DMS53 (cell line): Measurements from ENCODE around the gene TXNRD2.
"Not testable (repeated sequence)": the region's sequence is repeated elsewhere in the genome, so short reads cannot be mapped to it uniquely, and the experiment has no call there.

Experiments used
- DNase-seq: peaks from one replicate; lab custom pipeline; 2025; lab: John Stamatoyannopoulos, UW

The TXNRD2 gene

DNA sequence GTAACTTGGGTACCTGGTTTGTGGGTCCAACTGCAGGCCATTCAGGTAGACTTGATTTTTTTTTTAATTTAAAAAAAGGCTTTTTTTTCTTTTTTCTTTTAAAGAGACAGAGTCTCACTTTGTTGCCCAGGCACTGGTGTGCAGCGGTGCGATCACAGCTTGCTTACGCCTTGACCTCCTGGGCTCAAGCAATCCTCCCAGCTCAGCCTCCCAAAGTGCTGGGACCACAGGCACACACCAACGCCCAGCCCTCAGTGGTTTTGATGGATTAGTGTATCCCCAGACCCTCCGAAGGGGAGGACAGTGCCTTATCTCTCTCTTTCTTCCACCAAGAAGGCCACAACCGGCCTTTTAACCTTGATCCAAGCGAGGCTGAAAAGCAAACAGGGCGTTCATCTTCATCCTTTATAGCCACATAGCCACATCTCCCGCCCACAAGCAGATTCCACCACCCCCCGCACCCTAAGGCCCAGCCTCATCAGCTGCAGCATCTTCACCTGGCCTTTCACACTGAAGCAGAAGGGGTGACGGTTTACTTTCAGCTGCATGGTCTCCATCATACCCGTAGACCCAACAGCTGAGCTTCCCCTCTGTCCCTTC lies 17.6 kb downstream of the TXNRD2 start:
- no peak for DNase-seq

DNA sequence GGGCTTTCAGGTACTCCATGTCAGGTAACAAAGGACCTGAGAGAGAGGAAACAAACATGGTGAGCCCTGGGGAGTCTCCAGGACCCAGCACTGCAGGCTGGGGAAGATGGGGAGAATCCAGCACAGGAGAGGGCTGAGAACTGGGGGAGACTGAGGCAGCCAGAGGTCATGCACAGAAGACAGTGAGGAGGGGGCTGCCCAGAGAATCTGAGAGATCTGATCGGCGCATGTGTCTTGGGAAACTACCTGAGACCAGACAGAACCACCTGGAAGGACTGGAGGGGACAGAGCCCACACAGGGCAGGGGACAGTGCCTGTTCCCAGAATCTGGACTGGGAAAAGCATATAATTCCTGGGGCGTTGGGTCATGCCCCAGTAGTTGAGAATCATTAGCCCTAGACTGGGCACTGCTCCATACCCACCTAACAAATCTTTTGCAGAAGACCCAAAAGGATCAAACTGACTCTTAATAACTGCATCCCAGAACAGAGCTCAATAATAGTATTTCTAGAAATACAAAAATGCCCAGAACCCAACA lies 20.0 kb downstream of the TXNRD2 start:
- no peak for DNase-seq

DNA sequence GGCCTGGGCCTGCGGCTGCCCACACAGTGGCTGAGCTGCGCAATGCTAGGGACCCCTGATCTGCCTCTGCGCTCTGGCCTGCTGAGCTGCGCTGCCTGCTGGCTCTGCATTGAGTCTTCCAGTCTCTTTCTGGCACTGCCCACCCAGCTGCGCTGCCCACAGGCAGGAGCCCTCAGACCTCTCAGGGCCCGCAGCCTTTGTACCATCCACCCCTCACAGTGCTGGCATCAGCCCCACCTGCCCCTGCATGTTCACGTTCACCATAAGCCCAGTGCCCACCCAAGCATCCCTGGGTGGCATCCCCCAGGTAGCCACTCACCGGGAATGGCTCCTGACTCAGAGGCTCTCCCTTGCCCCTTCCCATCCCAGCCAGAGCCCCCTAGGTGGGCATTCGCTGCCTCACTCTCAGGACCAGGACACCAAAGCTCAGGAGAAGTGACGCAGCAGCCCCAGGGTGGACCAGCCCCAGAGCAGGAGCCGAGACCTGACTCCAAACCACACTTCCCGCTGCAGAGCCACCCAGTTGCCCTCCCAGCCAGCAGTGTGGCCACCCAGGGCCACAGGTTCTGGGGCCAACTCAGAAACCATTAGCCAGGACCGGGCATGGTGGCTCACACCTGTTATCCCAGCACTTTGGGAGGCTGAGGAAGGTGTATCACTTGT lies 21.8 kb downstream of the TXNRD2 start:
- no peak for DNase-seq

DNA sequence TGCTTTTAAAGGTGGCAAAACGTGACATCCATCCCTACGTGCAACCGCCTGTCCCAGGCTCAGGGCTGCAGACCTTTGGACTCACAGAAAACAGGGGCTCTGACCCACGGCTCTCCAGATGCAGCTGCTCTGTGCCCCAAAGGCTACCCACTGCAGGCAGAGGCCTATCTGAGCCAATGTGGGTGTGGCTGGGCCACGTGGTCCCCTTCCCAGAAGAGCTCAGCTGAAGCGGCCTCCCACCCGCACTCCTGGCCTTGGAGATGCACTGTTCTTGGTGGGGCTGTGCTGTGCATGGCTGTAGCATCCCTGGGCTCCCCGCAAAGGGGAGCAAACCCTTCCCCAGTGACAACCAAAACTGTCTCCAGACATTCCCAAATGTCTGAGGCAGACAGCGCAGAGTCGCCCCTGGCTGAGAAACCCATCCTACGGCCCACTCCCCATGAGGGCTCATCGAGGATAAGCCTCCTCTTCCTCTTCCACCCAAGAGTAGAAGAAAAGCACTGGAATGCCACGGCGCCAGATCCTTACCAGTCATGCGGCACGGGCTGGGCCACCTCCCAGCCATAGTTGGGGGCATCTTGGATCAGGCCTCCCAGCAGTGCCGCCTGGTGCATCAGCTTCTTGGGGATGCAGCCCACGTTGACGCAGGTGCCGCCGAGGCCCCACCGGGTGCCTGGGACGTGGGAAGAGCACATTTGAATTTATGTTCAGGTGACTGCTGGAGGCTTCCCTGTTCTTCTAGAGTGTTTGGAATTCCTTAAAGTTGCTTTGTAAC lies 23.1 kb downstream of the TXNRD2 start:
- DNase-seq: no peak

DNA sequence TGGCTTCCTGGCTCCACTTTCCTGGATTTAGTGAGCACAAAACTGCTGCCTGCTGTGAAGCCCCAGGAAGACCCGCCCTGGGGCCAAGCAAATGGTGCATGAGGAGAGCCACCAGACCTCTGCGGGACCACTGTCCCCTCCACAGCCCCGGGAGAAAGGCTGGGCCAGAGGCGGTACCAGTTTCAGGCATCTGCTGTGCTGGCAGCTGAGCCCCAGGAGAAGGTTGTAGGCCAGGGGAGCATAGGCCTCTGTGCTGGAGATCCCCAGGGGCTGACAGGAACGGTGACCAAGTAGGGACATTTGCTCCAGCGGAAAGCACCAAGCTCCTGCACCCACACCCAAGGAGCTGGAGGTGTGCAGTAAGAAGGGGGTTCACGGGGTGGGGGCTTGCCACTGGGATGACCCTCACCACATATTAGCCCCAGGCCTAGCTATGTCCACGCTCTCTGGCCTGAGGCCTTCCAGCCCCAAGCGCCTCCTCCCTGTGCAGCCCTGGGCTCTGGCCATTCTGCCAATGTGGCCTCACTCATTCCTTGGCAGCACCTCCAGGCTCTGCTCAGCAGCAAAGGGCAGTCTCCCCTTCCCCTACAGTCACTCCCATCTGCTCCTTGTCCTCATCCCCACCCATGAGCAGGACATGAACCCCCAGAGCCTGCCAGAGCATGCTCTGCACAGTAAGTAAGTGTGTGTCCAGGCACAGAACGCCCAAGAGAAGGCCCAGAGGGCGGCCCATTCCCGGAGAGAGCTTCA lies 24.1 kb downstream of the TXNRD2 start:
- no peak for DNase-seq

DNA sequence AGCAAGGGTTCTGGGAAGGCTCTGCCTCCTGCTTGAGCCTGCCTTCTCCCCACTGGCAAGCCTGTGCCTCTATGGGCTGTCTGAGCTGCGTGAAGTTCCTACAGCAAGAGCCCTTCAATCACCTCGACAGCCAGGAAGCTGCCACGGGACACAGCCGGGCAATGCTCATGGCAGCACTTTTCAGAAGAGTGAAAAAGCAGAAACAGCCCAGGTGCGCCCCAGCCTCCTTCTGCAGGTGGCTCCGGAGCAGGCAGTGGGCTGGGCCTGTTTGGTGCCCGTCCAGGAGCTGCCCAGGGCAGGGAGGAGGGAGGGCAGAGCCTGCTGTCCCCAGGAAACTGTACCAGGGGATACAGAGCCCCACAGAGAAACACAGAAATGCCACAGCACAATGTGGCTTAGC lies 24.7 kb downstream of the TXNRD2 start:
- DNase-seq: no peak

DNA sequence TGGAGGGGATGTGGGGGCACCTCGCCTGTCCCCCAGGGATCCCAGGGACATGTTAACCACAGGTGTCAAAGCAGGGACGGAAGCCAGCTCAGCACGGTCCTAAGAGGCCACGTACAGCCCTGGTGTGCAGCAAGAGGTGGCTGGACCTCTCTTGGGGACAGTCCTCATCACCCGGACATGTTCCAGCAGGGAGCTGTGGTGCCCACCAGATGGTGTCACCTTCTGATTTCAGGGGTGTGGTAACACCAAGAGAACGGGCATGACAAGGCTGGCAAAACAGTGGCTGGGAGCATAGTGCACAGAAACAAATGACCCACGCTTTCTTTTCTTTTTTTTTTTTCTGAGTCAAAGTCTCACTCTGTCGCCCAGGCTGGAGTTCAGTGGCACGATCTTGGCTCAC lies 25.6 kb downstream of the TXNRD2 start:
- DNase-seq: no peak

DNA sequence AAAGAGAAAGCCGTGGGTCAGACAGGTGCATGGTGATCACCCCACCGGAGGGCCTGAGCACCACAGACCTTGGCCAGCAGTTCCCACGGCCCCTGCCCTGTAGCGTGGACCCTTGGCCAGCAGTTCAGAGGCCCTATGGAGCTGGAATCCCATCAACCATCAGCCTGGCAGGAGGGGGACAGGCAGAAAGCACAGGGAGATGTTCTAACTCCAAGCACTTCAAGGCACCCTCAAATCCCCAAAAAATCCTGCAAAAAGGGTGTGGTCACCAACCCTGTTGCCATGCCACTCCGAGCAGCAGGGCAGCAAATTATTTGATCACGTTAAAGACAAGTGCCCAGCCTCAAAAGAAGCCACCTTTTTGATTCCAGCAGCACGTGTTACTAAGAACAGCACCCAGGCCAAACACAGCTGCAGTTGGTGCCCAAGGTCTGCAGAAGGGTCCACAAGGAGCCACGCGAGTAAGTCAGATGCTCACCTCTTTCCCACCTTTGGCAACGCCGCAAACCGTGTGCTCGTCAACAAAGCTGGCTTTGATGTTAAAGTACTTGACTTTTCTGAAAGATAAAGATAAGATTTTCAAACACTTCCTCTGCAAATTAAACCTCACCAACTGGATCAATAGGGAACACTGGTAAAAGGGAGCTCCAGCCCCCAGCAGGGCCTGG lies 26.2 kb downstream of the TXNRD2 start:
- DNase-seq: no peak

DNA sequence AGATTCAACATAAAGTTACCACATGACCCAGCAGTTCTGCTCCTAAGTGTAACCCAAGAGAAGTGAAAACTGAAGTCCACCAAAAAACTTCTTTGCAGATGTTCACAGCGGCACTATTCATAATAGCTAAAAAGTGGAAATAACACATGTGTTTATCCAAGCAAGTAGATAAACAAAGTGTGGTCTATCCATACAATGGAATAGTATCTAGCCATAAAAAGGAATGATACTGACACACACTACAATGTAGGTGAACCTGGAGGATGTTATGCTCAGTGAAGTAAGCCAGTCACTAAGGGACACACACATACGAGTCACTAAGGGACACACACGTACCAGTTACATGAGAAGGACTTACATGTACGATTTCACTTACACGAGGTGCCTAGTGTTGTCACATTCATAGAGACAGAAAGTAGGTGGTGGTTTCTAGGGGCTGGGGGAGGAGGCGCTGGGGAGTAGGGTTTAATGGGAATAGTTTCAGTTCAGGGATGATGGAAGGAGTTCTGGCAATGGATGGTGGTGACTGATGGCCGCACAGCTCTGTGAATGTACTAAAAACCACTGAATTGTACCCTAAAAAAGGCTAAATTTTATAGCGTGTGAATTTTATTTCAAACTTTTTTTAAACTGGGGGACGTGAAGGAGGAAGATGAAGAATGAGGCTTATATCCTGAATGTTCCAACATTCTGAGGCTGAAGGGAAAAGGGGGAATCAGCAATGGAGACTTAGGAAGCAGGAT lies 27.2 kb downstream of the TXNRD2 start:
- no peak for DNase-seq

DNA sequence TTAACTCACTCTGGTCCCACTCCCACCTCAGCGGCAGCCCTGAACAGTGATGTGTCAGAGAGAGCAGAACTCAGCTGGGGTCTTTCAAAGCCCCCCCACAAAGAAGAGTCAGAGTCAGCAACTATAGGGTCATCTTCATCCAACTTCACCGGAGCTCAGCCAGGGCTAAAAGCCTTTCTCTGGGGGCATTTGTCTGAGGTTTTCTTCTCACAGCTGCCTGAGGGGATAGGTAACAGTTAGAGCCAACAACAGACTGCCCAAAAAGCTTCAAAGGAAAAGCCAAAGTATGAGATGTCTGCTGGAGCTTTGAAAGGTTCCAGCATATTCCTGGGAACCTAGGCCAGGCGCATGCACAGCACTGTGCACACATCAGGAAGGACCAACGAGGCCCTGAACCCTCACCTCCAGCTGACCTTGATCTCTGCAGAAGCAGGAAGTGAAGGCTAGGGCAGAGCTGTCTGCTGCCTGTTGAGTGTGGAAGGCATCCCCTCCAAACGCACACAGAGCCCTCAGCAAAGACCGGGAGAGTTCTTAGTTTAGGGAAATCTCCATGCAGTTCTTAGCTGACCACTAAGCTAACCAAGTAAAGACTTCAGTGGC lies 28.2 kb downstream of the TXNRD2 start:
- no peak for DNase-seq

DNA sequence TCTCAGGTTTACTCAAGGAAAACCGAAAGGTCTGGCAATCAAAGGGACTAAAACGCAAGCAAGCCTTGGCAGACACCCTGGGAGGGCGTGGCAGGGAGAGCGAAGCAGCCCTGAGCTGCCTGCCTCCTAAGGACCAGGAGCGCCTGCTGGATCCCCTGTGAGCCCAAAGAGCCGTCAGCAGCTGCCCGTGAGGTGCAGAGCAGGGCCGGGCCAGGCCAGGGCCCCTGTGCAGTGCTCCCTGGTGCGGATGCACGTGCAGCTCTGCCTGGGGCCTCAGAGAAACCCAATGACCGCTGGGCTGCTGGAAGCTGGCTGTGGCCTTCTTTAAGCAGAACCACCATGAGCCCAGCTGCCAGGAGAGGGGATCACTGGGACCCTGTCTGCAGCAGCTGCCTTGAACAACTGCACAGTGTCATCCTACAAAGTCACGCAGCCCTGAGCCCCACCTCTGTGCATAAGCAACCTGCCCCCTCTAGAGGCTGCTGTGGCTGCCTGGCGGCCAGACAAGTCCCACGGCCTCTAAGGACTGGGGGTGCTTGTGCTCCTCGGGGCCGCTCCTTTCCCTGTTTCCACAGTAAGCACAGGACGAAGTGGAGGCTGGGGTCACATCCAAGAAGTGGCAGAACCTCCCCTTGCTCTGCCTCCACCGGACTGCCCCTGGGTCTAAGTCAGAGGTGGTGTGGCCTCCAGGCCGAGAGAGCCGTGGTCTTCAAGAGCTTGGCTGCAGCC lies 29.2 kb downstream of the TXNRD2 start:
- DNase-seq: no peak

DNA sequence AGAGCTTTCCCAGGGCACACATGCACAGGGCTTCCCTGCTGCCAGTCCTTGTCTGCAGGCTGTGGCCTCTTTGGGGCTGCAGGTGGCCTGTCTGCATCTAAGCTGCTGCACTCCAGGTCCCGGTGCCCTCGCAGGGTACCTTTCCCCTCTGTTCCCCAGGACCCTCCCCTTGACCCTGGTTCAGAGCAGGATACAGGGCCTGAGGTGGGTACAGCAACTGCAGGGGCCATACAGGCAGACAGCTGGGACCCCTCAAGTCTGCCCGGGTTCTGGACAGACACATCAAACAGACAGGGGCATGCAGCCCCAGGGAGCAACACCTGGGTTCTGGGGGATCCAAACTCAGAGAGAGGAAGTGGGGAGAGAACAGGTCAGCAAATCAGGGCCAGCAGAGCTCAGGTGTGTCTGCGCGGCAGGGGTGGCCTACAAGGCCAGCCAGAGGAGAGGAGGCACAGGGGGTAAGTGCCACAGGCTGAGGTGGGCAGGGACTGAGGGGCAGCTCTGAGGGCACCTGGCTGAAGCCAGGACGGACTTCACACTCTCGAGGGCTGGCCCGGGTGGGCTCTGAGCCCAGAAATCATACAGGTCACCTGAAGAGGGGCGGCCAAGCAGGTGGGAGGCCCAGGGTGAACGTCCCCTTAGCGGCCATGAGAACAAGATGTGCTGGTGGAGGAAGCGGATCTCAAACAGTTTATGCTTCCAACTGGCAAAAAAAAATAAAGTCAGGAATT lies 29.9 kb downstream of the TXNRD2 start:
- no peak for DNase-seq

DNA sequence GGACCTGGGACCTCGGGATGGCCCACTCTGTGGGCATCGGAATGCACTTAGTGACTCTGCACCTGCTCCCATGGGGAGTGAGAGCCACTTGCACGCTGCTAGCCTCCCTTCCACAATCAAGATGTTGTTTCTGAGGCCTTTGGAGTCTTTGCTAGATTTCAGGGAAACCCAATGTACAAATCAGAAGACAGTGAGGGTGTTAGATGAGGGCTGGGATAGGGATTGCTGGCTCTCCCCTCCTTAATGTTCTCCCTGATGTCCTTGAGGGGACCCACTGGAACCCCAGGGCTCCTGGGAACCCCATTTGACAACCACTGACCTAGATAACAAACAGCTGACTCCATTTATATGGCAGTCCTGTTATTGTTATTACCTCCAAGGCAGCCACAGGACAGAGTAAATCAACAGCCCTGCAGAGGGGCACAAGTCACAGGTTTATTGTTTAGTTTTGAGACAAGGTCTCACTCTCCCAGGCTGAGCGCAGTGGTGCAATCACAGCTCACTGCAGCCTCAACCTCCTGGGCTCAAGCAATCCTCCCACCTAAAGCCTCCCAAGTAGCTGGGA lies 31.4 kb downstream of the TXNRD2 start:
- DNase-seq: no peak

DNA sequence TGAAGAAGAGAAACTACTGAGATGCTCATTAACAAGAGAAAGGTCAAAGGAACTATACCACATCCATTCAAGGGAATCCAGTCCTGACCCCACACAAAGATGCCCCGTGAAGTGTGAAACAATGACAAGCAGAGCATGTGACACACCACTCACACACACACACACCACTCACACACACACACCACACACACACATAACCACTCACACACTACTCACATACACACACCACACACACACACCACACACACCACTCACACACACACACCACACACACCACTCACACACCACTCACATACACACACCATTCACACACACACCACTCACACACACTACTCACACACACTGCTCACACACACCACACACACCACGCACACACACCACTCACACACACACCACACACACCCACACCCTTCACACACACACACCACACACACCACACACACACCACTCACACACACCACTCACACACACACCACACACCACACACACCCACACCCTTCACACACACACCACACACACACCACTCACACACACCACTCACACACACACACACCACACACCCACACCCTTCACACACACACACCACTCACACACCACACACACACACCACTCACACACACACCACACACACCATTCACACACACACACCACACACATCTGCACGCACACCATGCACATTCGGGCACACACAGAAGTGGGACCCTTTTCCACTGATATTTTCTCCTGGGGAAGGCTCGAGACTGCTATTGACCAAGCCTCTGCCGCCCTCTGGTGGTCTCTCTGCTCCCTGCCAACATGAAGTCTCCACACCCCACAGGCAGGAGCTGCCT lies 32.1 kb downstream of the TXNRD2 start:
- peak; percentile 60 for DNase-seq

DNA sequence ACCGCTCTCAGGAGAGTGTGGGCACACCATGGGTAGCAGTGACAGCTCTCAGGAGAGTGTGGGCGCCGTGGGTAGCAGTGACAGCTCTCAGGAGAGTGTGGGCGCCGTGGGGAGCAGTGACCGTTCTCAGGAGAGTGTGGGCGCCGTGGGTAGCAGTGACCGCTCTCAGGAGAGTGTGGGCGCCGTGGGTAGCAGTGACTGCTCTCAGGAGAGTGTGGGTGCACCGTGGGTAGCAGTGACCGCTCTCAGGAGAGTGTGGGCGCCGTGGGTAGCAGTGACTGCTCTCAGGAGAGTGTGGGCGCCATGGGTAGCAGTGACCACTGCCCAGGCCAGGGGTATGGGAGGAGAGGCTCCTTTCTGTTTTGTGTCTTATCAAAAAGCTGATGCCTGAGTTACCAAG lies 33.7 kb downstream of the TXNRD2 start:
- not testable (repeated sequence) for DNase-seq

DNA sequence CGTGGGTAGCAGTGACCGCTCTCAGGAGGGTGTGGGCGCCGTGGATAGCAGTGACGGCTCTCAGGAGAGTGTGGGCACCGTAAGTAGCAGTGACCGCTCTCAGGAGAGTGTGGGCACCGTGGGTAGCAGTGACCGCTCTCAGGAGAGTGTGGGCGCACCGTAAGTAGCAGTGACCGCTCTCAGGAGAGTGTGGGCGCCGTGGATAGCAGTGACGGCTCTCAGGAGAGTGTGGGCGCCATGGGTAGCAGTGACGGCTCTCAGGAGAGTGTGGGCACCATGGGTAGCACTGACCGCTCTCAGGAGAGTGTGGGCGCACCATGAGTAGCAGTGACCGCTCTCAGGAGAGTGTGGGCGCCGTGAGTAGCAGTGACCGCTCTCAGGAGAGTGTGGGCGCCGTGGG lies 34.8 kb downstream of the TXNRD2 start:
- DNase-seq: not testable (repeated sequence)

DNA sequence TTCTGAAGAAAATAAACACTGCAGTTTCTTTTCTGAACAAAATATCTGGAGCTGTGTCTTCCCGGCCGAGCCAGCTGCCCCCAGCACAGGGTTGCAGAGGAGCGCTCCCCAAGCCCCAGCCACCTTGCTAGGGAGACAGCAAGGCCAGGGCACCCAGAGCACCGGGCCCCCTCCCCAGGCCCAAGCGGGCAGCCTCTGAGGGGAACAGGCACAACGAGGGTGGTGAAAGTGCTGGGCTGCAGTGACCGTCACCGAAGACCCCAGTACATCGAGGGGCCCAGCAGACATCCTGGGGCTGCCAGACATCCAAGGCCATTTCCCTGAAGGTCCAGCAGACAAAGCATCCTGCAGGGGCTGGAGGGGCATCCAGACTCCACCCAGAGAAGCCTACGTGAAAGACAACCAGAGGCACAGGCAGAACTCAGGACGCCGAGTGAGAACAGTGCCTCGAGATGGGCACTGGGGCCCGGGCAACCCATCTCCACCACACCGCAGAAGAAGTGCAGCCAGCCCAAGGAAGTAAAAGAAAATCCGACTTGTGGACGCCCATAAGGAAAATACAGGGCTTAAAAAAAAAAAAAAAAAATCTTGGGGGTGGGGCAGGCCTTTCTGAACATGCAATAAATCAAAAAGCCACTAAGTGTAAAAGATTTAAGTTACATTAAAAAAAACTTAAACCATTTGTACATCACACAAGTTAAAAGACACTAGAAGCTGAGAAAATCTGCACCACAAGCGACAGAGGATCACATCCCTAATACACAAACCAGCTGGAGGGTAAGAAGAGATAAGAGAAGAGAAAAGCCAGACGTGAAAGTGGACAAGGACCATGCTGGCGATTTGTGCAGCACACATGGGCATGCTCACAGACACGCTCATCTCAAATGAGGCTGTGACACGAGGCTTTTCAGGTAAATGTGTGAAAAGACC lies 36.0 kb downstream of the TXNRD2 start:
- DNase-seq: no peak
